ENCODE measurements around the gene CSNK1D. TPM values are rescaled to one million over a fixed set of nuclear protein-coding genes. Genes with fewer than 3 reads are reported as not detected.

The CSNK1D gene
- total RNA-seq, 1 donor from 2014 or later, result 41.5 TPM

DNA sequence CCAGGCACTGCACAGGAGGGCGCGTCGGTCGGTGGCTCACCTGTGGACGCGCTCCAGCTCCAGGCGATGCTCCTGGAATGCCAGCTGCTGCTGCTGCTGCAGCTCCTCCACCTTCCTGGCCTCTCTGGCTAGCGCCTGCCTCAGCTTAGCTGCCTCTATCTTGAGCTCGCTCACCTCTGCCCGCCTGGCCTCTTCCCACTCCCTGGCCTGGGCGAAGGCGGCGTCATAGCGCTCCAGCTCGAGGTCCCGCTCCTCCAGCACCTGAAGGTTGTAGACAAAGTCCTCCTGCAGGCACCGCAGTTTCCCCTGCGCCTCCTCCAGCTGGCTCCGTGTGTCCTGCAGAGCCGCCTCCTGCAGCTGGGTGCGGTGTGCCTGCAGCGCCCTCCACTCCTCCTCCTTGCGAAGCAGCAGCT lies 72.0 kb downstream of the CSNK1D start:
- Histone ChIP-seq H3K9me3 (ENCODE audit: low read depth) (no peaks in the 10 kb centered on the region), H3K36me3 (no peaks in the 10 kb centered on the region), H3K4me2 (no peak overlapping the region), H3K4me3 (no peak overlapping the region), H4K20me1 (ENCODE audit: low read depth) (peaks cover 10% of the 10 kb centered on the region), H3K9ac (no peak overlapping the region), H3F3A (ENCODE audit: low read depth) (no peaks in the 10 kb centered on the region), H3K4me1 (no peaks in the 10 kb centered on the region), H2AFZ (replicated peaks) (no peak overlapping the region), H3K79me2 (ENCODE audit: low read depth) (no peaks in the 10 kb centered on the region), H3K27me3 (no peaks in the 10 kb centered on the region), H3K27ac (no peak overlapping the region)
- peaks cover 10% of the 10 kb centered on the region for H3K4me1 Mint-ChIP-seq
- TF ChIP-seq EZH2phosphoT487 (IDR thresholded peaks at IDR 0.05) (no peak), EZH2 (IDR thresholded peaks at IDR 0.05) (no peak)
- TF ChIP-seq, protein P1, sequence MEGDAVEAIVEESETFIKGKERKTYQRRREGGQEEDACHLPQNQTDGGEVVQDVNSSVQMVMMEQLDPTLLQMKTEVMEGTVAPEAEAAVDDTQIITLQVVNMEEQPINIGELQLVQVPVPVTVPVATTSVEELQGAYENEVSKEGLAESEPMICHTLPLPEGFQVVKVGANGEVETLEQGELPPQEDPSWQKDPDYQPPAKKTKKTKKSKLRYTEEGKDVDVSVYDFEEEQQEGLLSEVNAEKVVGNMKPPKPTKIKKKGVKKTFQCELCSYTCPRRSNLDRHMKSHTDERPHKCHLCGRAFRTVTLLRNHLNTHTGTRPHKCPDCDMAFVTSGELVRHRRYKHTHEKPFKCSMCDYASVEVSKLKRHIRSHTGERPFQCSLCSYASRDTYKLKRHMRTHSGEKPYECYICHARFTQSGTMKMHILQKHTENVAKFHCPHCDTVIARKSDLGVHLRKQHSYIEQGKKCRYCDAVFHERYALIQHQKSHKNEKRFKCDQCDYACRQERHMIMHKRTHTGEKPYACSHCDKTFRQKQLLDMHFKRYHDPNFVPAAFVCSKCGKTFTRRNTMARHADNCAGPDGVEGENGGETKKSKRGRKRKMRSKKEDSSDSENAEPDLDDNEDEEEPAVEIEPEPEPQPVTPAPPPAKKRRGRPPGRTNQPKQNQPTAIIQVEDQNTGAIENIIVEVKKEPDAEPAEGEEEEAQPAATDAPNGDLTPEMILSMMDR (IDR thresholded peaks at IDR 0.05), result no peak
- H3K4me3 Mint-ChIP-seq, result no peak overlapping the region
- H3K27ac Mint-ChIP-seq, result no peak overlapping the region
- no peaks in the 10 kb centered on the region for H3K9me3 Mint-ChIP-seq
- H3K36me3 Mint-ChIP-seq, result peaks cover 13% of the 10 kb centered on the region
- DNase-seq (ENCODE audit: low spot score), result no peak
- peaks cover 3% of the 10 kb centered on the region for H3K27me3 Mint-ChIP-seq (ENCODE audit: insufficient read depth, low read depth)

DNA sequence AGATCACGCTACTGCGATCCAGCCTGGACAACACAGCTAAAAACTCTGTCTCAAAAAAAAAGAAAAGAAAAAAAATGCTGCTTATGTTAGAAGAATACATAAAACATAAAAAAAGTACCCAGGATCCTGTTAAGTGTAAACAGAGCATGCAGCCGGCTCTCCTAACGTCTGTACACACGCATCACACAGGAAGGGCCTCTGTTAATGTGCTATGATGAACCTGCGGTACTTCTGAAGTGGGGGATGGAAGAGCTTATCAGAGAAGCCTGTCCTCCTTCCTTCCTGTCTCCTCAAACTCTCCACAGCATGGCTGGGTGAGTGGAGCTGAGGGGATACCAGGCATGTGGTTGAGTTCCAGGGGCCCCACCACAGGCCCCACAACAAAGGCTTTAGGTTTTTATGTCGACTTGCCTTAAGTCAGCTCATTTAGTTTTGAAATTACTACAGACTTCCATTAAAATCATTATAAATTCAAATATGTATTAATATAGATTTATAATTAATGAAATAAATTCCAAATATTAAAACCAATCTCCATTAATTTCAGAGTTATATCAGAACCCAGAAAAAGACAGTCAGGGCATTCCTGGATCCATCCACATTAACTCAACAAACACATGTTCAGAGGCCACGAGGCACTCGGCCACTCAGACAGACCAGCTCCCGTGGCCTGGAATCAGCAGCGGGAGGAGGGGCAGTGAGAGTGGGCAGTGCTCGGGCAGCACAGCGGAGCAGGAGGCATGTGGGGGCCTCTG lies 72.6 kb downstream of the CSNK1D start:
- H3K9me3 Mint-ChIP-seq, result no peaks in the 10 kb centered on the region
- Histone ChIP-seq H3K27me3 (no peaks in the 10 kb centered on the region), H3K9me3 (ENCODE audit: low read depth) (no peaks in the 10 kb centered on the region), H3K4me3 (no peak overlapping the region), H3K36me3 (no peaks in the 10 kb centered on the region), H3K9ac (no peak overlapping the region), H2AFZ (replicated peaks) (no peak overlapping the region), H3K27ac (no peak overlapping the region), H4K20me1 (ENCODE audit: low read depth) (peaks cover 10% of the 10 kb centered on the region), H3K4me1 (no peaks in the 10 kb centered on the region), H3F3A (ENCODE audit: low read depth) (no peaks in the 10 kb centered on the region), H3K79me2 (ENCODE audit: low read depth) (no peaks in the 10 kb centered on the region), H3K4me2 (no peak overlapping the region)
- DNase-seq (ENCODE audit: low spot score), result no peak
- H3K27me3 Mint-ChIP-seq (ENCODE audit: insufficient read depth, low read depth), result peaks cover 3% of the 10 kb centered on the region
- no peak for TF ChIP-seq EZH2phosphoT487 (IDR thresholded peaks at IDR 0.05)
- TF ChIP-seq EZH2 (IDR thresholded peaks at IDR 0.05), result no peak
- TF ChIP-seq, protein P1 (IDR thresholded peaks at IDR 0.05), result no peak
- peaks cover 7% of the 10 kb centered on the region for H3K4me1 Mint-ChIP-seq
- no peak overlapping the region for H3K27ac Mint-ChIP-seq
- peaks cover 15% of the 10 kb centered on the region for H3K36me3 Mint-ChIP-seq
- H3K4me3 Mint-ChIP-seq, result no peak overlapping the region

DNA sequence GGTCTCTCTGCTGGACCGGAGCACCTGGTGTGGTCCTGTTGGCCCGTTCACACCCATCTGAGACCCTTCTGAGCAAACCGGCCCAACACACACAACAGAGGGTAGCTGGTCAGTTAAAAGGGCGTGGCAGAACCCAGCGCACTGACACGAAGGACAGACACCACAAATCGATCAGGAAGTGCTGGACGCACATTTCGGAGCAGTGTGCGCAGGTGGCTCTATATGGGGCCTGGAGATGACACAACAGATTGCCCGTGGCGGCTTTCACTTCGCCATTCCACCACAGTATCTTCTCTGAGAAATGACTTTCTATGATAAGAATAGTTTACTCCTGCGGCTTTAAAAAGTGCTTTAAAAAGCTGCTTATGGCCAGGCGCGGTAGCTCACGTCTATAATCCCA lies 73.4 kb downstream of the CSNK1D start:
- H3K4me1 Mint-ChIP-seq, result no peaks in the 10 kb centered on the region

More for the DNA sequence above, 73.4 kb downstream of the CSNK1D start:
- Histone ChIP-seq H3K4me1 (no peaks in the 10 kb centered on the region), H2AFZ (replicated peaks) (no peak overlapping the region), H3K4me3 (no peak overlapping the region), H3K9ac (no peak overlapping the region), H4K20me1 (ENCODE audit: low read depth) (peaks cover 4% of the 10 kb centered on the region), H3K27me3 (no peaks in the 10 kb centered on the region), H3K79me2 (ENCODE audit: low read depth) (no peaks in the 10 kb centered on the region), H3K4me2 (no peak overlapping the region), H3K36me3 (no peaks in the 10 kb centered on the region), H3F3A (ENCODE audit: low read depth) (no peaks in the 10 kb centered on the region), H3K27ac (no peak overlapping the region), H3K9me3 (ENCODE audit: low read depth) (no peaks in the 10 kb centered on the region)
- H3K9me3 Mint-ChIP-seq, result no peaks in the 10 kb centered on the region
- no peak for DNase-seq (ENCODE audit: low spot score)
- H3K4me3 Mint-ChIP-seq, result no peak overlapping the region
- peaks cover 3% of the 10 kb centered on the region for H3K27me3 Mint-ChIP-seq (ENCODE audit: insufficient read depth, low read depth)
- H3K36me3 Mint-ChIP-seq, result peaks cover 15% of the 10 kb centered on the region
- H3K27ac Mint-ChIP-seq, result no peak overlapping the region
- TF ChIP-seq EZH2 (IDR thresholded peaks at IDR 0.05), result no peak
- TF ChIP-seq, protein P1 (IDR thresholded peaks at IDR 0.05), result no peak
